ENCODE data around the gene COX18. TPM values are rescaled to one million over a fixed set of nuclear protein-coding genes. Genes with fewer than 3 reads are reported as not detected.
A peak's percentile ranks its signal among the peaks of the same experiment; 100 is the strongest.

The COX18 gene
- total RNA-seq, 2 experiments from 2014 or later = 12.9 to 13.3 TPM

DNA sequence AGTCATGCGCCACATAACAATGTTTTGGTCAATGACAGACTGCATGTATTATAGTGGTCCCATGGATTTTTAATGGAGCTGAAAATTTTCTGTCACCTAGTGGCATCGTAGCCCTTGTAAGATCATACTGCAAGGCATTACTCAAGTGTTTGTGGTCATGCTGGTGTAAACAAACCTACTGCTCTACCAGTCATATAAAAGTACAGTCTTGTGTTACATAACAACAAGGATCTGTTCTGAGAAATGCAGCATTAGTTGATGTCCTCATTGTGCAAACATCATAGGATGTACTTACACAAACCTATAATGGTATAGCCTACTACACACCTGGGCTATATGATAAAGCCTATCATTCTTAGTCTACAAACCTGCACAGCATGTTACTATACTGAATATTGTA, 34.6 kb downstream of the COX18 start:
- Mint-ChIP-seq H3K27me3 (peaks cover 4% of the 10 kb centered on the region), H3K4me3 (no peak overlapping the region), H3K36me3 (ENCODE audit: low read depth) (peaks cover 3% of the 10 kb centered on the region), H3K27ac (no peak overlapping the region), H3K4me1 (peaks cover 8% of the 10 kb centered on the region), H3K9me3 (peaks cover 12% of the 10 kb centered on the region)
- DNase-seq = no peak
- ChIA-PET CTCF (interaction anchor here (0.6 kb wide), 1 partner anchor 27 kb away, joined by 3 read pairs; no protein-coding TSS in a partner anchor), POLR2A (no interaction called here)

DNA sequence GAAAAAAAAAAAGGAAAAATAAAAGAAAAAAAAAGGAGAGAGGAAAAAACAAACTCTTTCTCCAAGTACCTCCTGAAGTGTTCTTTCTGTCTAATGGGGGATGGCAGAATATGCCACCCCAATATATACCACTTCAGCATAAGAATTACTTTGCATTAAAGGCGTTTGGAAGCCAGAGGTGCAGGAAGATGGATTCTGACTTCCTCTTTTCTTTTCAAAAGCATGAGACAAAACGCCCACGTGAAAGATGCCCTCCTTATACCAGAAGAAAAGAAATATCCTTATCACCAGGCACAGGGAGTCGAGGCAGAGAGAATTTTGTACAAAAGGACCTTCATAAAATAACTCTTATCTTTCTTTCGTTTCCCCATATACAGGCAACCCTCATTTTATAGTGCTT, 40.9 kb downstream of the COX18 start:
- H3K9me3 Mint-ChIP-seq = no peaks in the 10 kb centered on the region
- POLR2A ChIA-PET = no interaction called here
- CTCF ChIA-PET = no interaction called here
- no peak overlapping the region for H3K4me3 Mint-ChIP-seq
- H3K4me1 Mint-ChIP-seq = no peaks in the 10 kb centered on the region
- no peaks in the 10 kb centered on the region for H3K36me3 Mint-ChIP-seq (ENCODE audit: low read depth)
- no peaks in the 10 kb centered on the region for H3K27me3 Mint-ChIP-seq
- no peak overlapping the region for H3K27ac Mint-ChIP-seq
- DNase-seq = no peak

DNA sequence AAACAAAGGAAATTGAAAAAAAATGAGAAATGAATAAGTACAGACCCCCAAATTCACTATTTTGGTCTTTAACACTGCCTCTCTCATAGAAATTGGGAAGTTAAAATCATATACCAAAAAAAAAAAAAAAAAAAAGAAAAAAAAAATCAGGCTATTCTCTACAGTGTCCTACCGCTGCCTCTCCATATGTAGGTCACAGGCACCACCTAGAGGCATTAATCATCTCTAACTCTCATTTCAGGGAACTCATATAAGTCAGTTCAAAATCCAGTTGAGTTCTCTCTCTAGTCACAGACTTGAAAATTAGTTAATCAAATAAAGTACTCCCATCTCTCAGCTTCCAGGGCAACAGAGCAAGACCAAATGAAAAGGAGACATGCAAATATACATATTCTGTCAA, 47.9 kb downstream of the COX18 start:
- H3K4me1 Mint-ChIP-seq = no peaks in the 10 kb centered on the region
- DNase-seq = peak; percentile 16
- H3K27me3 Mint-ChIP-seq = no peaks in the 10 kb centered on the region
- H3K4me3 Mint-ChIP-seq = no peak overlapping the region
- POLR2A ChIA-PET = no interaction called here
- no peak overlapping the region for H3K27ac Mint-ChIP-seq
- no peaks in the 10 kb centered on the region for H3K36me3 Mint-ChIP-seq (ENCODE audit: low read depth)
- CTCF ChIA-PET = no interaction called here
- no peaks in the 10 kb centered on the region for H3K9me3 Mint-ChIP-seq

DNA sequence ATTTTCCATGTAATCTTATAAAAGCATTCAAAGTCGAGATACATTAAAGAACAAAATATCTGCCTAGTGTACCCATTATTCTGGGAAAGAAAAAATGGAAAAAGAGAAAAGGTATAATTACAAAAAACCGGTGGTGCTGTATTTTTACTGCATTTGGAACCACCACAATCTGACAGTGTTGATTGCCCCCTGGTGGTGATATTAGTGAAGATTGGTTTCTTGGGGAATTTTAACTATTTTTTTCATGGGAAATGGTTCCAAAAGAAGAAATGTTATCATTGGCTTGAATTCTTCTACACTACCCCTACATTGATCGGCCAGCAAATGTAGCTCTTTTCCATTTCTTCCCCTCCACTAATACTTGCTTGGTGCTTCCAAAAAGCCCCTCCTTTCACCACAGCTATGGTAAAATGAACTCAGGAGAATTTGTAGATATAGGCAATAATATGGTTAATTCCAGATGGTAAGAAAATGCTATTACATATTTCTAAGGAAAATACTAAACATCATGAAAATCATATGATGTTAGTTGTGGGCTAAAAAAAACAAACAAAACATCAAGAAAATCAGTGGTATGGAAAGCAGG, 50.0 kb downstream of the COX18 start:
- no peaks in the 10 kb centered on the region for H3K4me1 Mint-ChIP-seq
- H3K27ac Mint-ChIP-seq = no peak overlapping the region
- H3K36me3 Mint-ChIP-seq (ENCODE audit: low read depth) = no peaks in the 10 kb centered on the region
- H3K27me3 Mint-ChIP-seq = peaks cover 3% of the 10 kb centered on the region
- no peak overlapping the region for H3K4me3 Mint-ChIP-seq
- no peaks in the 10 kb centered on the region for H3K9me3 Mint-ChIP-seq
- ChIA-PET POLR2A (no interaction called here), CTCF (no interaction called here)
- peak; percentile 20 for DNase-seq

DNA sequence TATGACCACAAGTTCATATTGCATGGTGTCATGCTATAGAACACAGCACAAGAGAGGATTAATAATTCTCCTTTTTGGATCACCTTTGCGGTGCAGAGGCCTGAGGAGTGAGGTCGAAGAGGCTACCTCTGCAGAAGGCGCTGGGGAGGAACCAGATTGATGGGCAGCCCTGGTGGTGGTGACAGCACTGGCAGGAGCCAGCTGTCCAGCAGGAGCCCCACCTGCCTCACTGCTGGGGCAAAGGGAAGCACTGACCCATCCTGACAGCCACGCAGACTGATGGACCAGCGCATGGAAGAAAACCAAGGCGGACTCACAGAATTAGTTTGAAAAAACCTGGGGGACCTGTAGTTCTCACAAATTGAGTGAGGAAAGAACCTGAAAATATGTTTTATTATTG, 50.9 kb downstream of the COX18 start:
- Mint-ChIP-seq H3K27me3 (peaks cover 3% of the 10 kb centered on the region), H3K27ac (no peak overlapping the region), H3K4me3 (no peak overlapping the region), H3K36me3 (ENCODE audit: low read depth) (no peaks in the 10 kb centered on the region), H3K9me3 (no peaks in the 10 kb centered on the region), H3K4me1 (no peaks in the 10 kb centered on the region)
- POLR2A ChIA-PET = no interaction called here
- CTCF ChIA-PET = no interaction called here
- no peak for DNase-seq

DNA sequence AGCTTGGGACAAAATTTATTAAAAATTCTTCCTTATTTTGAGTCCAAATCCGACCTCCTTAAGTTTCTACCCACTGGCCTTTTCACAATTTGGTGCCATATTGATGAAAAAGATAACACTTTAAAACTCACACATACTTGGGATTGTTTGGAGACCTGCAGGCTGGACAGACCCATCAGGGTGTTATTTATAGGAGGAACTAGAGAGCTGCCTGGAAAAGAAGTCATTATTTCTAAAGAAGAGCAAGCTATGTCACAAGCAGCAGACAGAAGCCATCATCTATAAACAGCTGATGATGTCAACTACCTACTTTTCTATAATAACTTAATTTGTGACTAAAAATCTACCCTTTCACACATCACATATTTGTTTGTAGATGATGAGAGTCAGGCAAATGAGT, 56.2 kb downstream of the COX18 start:
- Mint-ChIP-seq H3K4me3 (no peak overlapping the region), H3K9me3 (peaks cover 2% of the 10 kb centered on the region), H3K27me3 (peaks cover 9% of the 10 kb centered on the region), H3K27ac (no peak overlapping the region), H3K4me1 (no peaks in the 10 kb centered on the region), H3K36me3 (ENCODE audit: low read depth) (no peaks in the 10 kb centered on the region)
- no peak for DNase-seq
- CTCF ChIA-PET = no interaction called here
- POLR2A ChIA-PET = no interaction called here

DNA sequence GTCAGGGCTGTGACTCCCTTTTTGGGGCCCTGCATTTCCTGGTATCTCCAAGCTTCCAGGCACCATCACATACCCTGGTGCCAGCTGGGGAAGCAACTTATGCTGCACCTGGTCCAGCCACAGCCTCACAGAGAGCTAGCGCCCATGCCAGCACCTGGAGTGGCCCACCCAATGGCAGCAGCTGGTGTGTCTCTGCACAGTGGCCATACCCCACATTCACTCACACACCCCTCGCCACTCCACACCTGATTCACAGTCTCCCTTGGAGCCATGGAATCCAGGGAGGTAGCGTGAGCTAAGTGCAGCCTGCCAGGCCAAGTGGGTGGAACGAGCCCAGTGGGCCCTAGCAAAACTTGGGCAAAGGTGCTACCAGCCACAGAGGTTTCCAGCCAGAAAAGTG, 56.8 kb downstream of the COX18 start:
- no peak overlapping the region for H3K27ac Mint-ChIP-seq
- no peak overlapping the region for H3K4me3 Mint-ChIP-seq
- ChIA-PET CTCF (interaction anchor here (0.6 kb wide), 1 partner anchor 29 kb away, joined by 3 read pairs; no protein-coding TSS in a partner anchor), POLR2A (no interaction called here)
- no peaks in the 10 kb centered on the region for H3K4me1 Mint-ChIP-seq
- H3K9me3 Mint-ChIP-seq = peaks cover 2% of the 10 kb centered on the region
- no peaks in the 10 kb centered on the region for H3K36me3 Mint-ChIP-seq (ENCODE audit: low read depth)
- peaks cover 9% of the 10 kb centered on the region for H3K27me3 Mint-ChIP-seq
- no peak for DNase-seq

DNA sequence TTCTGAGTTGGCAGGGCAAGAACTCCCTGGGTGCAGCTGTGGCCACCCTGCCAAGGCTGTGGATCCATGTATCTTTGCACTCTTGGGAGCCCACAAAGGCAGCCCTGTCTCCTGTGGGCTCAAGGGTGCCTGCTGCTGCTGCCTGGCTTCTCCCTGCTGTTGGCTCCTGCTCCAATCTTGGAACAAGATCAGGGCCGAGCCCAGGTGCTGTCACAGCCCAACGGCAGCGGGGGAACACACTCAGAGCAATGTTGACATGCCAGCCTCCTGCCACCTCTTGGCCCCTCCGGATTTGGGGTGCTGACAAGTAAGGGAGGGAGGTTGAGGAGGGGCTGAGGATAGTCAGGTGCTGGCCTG, 57.9 kb downstream of the COX18 start:
- peaks cover 9% of the 10 kb centered on the region for H3K27me3 Mint-ChIP-seq
- peaks cover 2% of the 10 kb centered on the region for H3K9me3 Mint-ChIP-seq
- no peak overlapping the region for H3K4me3 Mint-ChIP-seq
- ChIA-PET POLR2A (no interaction called here), CTCF (no interaction called here)
- H3K36me3 Mint-ChIP-seq (ENCODE audit: low read depth) = no peaks in the 10 kb centered on the region
- no peak overlapping the region for H3K27ac Mint-ChIP-seq
- no peaks in the 10 kb centered on the region for H3K4me1 Mint-ChIP-seq
- DNase-seq = no peak

DNA sequence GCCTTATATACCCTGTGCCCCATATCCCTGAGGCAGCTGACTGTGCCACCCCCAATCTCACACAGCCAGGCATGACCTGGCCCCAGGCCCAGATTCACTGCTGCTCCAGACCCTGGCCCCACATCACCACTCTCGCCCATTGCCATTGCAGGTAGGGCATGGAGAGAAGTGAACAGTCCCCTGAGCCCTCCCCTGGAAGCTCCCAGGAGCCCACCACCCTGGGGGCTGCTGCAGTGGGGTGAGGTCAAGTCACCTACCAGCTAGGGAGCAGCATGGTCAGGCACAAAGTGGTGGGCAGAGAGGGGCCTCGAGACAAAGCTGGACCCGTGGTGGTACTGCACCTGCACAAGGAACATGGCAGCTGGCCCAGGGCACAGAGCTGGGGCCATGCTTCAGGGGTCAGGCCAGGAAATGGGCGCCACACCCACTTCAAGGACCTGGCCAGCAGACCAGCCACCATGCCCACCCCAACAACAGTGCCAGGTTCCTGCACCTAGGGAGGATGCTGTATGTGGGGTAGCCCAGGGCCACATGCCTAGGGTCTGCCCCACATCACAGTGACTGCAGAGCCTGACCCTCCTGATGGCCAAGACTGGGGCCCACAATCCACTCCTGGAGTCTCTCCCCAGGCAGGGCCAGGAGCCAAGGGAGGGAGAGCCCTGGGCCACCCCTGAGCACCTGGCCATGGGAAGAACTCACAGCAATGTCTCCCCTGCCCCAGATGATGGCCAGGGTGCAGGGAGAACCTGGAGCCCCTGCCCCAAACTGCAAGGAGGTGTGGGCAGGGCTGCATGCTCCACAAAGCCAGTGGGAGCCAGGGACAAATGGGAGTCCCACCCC, 58.5 kb downstream of the COX18 start:
- H3K9me3 Mint-ChIP-seq = peaks cover 2% of the 10 kb centered on the region
- no peak overlapping the region for H3K4me3 Mint-ChIP-seq
- no peaks in the 10 kb centered on the region for H3K4me1 Mint-ChIP-seq
- no peak overlapping the region for H3K27ac Mint-ChIP-seq
- no peak for DNase-seq
- no peaks in the 10 kb centered on the region for H3K36me3 Mint-ChIP-seq (ENCODE audit: low read depth)
- CTCF ChIA-PET = no interaction called here
- H3K27me3 Mint-ChIP-seq = peaks cover 13% of the 10 kb centered on the region
- POLR2A ChIA-PET = no interaction called here

DNA sequence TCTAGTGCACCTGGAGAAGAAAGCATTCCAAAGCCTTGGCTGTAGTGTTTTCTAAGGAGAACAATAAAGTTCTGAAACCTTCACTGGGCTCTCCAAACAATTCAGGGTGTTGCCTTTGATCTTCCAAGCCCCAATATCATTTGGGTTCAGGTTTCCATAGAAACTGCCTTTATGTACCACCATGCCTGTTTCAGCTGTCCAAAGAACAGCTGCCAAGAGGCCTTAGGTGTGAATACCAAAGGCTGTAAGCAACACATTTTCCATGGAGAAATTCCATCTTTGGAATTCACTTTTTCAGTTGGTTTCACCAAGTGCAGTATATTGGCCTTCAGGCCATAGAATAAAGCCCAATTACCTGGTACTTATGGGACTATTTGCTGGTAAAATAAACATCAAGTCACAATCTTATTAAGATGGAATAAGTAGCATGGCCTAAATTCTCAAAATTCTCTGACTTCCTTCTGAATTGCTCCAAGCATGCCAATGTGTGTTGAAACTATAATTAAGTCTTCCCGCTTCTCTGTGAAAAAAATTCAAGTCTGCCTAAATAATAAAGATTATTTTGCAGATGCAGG, 61.9 kb downstream of the COX18 start:
- DNase-seq = no peak
- H3K4me3 Mint-ChIP-seq = no peak overlapping the region
- ChIA-PET POLR2A (no interaction called here), CTCF (interaction anchor here (0.5 to 0.7 kb wide), 2 partner anchors 27 to 571 kb away, joined by 3 to 4 read pairs; no protein-coding TSS in a partner anchor)
- H3K36me3 Mint-ChIP-seq (ENCODE audit: low read depth) = no peaks in the 10 kb centered on the region
- H3K27me3 Mint-ChIP-seq = peaks cover 15% of the 10 kb centered on the region
- H3K9me3 Mint-ChIP-seq = peaks cover 2% of the 10 kb centered on the region
- no peak overlapping the region for H3K27ac Mint-ChIP-seq
- no peaks in the 10 kb centered on the region for H3K4me1 Mint-ChIP-seq

DNA sequence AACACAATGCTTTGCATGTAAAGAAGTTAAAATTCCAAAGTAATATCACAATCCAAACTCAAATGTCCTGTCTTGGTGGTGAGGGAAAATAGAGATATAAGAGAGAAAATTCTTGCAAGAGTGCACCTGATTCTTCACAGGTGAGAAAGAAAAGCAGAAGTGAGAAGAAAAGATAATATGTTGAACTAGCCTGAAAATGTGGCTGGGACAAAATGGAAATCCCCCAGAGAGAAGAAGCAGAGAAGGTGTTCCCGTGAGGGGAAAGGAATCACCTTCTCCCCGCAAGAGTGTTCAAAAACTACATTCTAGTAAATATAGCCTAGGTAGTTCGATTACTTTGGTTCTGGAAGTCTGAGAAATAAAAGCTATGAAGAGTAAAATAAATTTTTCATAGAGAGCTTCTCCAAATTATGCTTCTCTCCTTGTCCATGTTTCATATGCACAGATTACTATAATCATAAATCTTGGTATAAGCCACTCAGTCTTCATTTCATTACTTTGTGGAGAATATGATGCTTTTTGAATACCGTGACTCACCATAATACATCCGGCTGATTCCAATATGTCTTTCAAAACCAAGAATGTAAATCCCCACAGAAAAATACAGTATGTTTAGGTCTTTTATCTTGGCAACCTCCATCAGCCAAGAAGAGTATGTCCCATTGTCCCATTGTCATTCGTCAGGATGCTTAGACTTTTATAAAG, 63.1 kb downstream of the COX18 start:
- no peaks in the 10 kb centered on the region for H3K9me3 Mint-ChIP-seq
- ChIA-PET POLR2A (no interaction called here), CTCF (no interaction called here)
- no peak overlapping the region for H3K27ac Mint-ChIP-seq
- no peak for DNase-seq
- H3K27me3 Mint-ChIP-seq = peaks cover 20% of the 10 kb centered on the region
- H3K4me3 Mint-ChIP-seq = no peak overlapping the region
- H3K36me3 Mint-ChIP-seq (ENCODE audit: low read depth) = no peaks in the 10 kb centered on the region
- no peaks in the 10 kb centered on the region for H3K4me1 Mint-ChIP-seq

DNA sequence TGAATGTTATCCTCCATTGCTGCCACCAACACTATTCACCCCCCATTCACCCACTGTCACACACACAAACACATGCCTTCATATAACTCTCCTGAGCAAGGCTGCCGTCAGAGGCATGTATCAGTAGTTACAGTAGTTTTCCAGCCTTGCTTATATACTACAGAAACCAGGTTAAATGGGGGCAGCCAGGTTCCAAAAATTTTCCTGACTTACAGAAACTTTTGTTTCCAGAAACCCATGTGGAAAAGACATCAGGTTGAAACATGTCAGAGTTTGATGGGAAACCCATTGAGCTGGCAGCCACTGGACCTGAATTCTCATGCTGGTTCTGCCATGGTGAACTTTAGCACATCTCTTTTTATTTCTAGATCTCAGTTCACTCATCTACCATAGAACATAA, 64.0 kb downstream of the COX18 start:
- ChIA-PET CTCF (no interaction called here), POLR2A (no interaction called here)
- no peak overlapping the region for H3K27ac Mint-ChIP-seq

More for the DNA sequence above, 64.0 kb downstream of the COX18 start:
- Mint-ChIP-seq H3K36me3 (ENCODE audit: low read depth) (no peaks in the 10 kb centered on the region), H3K9me3 (no peaks in the 10 kb centered on the region), H3K27me3 (peaks cover 20% of the 10 kb centered on the region), H3K4me1 (no peaks in the 10 kb centered on the region), H3K4me3 (no peak overlapping the region)
- DNase-seq = no peak
